Activated CD4-positive, alpha-beta T cell treated with anti-CD3 and anti-CD28 coated beads, Interleukin-2, amount 10 ng/mL, durations not matched to agents 24 days and 14 days (primary cell): ENCODE results near the gene LTB4R2. TPM values are rescaled to one million over a fixed set of nuclear protein-coding genes. Genes with fewer than 3 reads are reported as not detected.

ENCODE experiments used
- DNase-seq: peaks from one replicate; pipeline ENCODE4 v3.0.0; 2022
- H3K27ac Mint-ChIP-seq: one replicate; pipeline ENCODE4 v1.8.0; 2022; ENCODE audit warnings: mild to moderate bottlenecking, mixed read lengths
- H3K27me3 Mint-ChIP-seq: one replicate; pipeline ENCODE4 v1.8.0; 2022; ENCODE audit warnings: mixed read lengths
- H3K36me3 Mint-ChIP-seq: one replicate; pipeline ENCODE4 v1.8.0; 2022; ENCODE audit warnings: low read depth, mild to moderate bottlenecking, mixed read lengths
- H3K4me1 Mint-ChIP-seq: one replicate; pipeline ENCODE4 v1.8.0; 2021; ENCODE audit warnings: mixed read lengths
- H3K4me3 Mint-ChIP-seq: one replicate; pipeline ENCODE4 v1.8.0; 2022; ENCODE audit warnings: mild to moderate bottlenecking, moderate library complexity, mixed read lengths
- H3K9me3 Mint-ChIP-seq: one replicate; pipeline ENCODE4 v1.8.0; 2021; ENCODE audit warnings: mixed read lengths
- intact Hi-C: fragments of 100-400 bp; cut with micrococcal nuclease; formaldehyde crosslinking; loops from one replicate; pipeline ENCODE4 v1.15.1; 2023
- total RNA-seq: library from RNA; stranded (reverse); gene quantifications from 2 replicates; pipeline ENCODE4 v1.2.3, GENCODE V29; 2022

Gene LTB4R2
- total RNA-seq, 1 donor from 2014 or later, result 11.0 TPM

GRCh38 chr14:24360281-24360680, 50.3 kb downstream of the LTB4R2 start:
- H3K4me3 Mint-ChIP-seq, result no peak overlapping the region
- no peaks in the 10 kb centered on the region for H3K36me3 Mint-ChIP-seq
- no peak for DNase-seq
- peaks cover 41% of the 10 kb centered on the region for H3K27me3 Mint-ChIP-seq
- no peak overlapping the region for H3K27ac Mint-ChIP-seq
- intact Hi-C loops, result no loop called here
- H3K4me1 Mint-ChIP-seq, result peaks cover 2% of the 10 kb centered on the region
- H3K9me3 Mint-ChIP-seq, result no peaks in the 10 kb centered on the region

DNA sequence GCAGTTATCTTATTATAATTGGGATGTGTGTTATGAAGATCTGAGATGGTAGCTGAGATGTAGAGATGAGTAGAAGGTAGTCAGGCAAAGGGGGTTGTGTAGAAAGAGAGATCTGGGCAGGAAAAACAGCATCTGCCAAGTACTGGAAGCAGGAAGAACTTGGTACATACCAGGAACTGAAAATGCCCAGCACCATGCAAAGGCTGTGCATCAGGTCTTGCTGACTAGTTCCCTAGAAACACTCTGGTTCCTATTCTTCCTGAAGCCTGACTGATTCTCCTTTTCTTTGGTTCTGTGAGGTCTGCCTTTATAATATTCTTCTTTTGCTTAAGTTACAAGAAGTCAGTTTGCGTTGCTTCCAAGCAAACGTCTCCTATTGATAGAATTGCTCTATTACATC, 51.4 kb downstream of the LTB4R2 start:
- intact Hi-C loops, result no loop called here
- Mint-ChIP-seq H3K27me3 (peaks cover 49% of the 10 kb centered on the region), H3K27ac (no peak overlapping the region), H3K4me1 (peaks cover 10% of the 10 kb centered on the region), H3K4me3 (no peak overlapping the region), H3K9me3 (no peaks in the 10 kb centered on the region), H3K36me3 (no peaks in the 10 kb centered on the region)
- DNase-seq, result no peak

Other genes with a start within 250 kb of the LTB4R2 start
- gene CPNE6, start 238.6 kb upstream of the LTB4R2 start, total RNA-seq, result not detected in 2 replicates
- 63.6 and 64.2 TPM in 2 replicates for gene PCK2, start 215.8 kb upstream of the LTB4R2 start, total RNA-seq
- 55.8 and 57.3 TPM in 2 replicates for gene DCAF11, start 195.4 kb upstream of the LTB4R2 start, total RNA-seq
- gene NRL, start 195.2 kb upstream of the LTB4R2 start, total RNA-seq, result 0.96 and 1.2 TPM in 2 replicates
- 0.26 and 0.54 TPM in 2 replicates for gene FITM1, start 179.5 kb upstream of the LTB4R2 start, total RNA-seq
- gene PSME1, start 173.9 kb upstream of the LTB4R2 start, total RNA-seq, result 300 and 306 TPM in 2 replicates
- gene EMC9, start 168.5 kb upstream of the LTB4R2 start, total RNA-seq, result 26.6 and 30.3 TPM in 2 replicates
- 565 and 584 TPM in 2 replicates for gene PSME2, start 163.5 kb upstream of the LTB4R2 start, total RNA-seq
- gene RNF31, start 162.6 kb upstream of the LTB4R2 start, total RNA-seq, result 95.1 and 95.6 TPM in 2 replicates
- 138 and 159 TPM in 2 replicates for gene IRF9, start 148.9 kb upstream of the LTB4R2 start, total RNA-seq
- 33.8 and 34.3 TPM in 2 replicates for gene REC8, start 138.1 kb upstream of the LTB4R2 start, total RNA-seq
- gene IPO4, start 121.3 kb upstream of the LTB4R2 start, total RNA-seq, result 107 and 112 TPM in 2 replicates
- gene TM9SF1, start 114.7 kb upstream of the LTB4R2 start, total RNA-seq, result 35.1 and 36.4 TPM in 2 replicates
- gene TSSK4, start 104.4 kb upstream of the LTB4R2 start, total RNA-seq, result 0.26 and 0.36 TPM in 2 replicates
- gene CHMP4A, start 96.7 kb upstream of the LTB4R2 start, total RNA-seq, result 88.0 and 89.9 TPM in 2 replicates
- 11.6 and 13.5 TPM in 2 replicates for gene MDP1, start 94.1 kb upstream of the LTB4R2 start, total RNA-seq
- gene NEDD8, start 77.8 kb upstream of the LTB4R2 start, total RNA-seq, result 188 and 190 TPM in 2 replicates
- 32.4 and 42.8 TPM in 2 replicates for gene GMPR2, start 77.2 kb upstream of the LTB4R2 start, total RNA-seq
- gene TINF2, start 67.5 kb upstream of the LTB4R2 start, total RNA-seq, result 87.1 and 93.6 TPM in 2 replicates
- 5.1 and 6.2 TPM in 2 replicates for gene TGM1, start 47.0 kb upstream of the LTB4R2 start, total RNA-seq
- gene RABGGTA, start 38.5 kb upstream of the LTB4R2 start, total RNA-seq, result 49.6 and 51.1 TPM in 2 replicates
- gene DHRS1, start 10.4 kb upstream of the LTB4R2 start, total RNA-seq, result 10.1 and 10.3 TPM in 2 replicates
- 48.3 and 52.2 TPM in 2 replicates for gene NOP9, start 10.3 kb upstream of the LTB4R2 start, total RNA-seq
- gene CIDEB, start 2.2 kb upstream of the LTB4R2 start, total RNA-seq, result 21.8 and 22.2 TPM in 2 replicates
- gene LTB4R, start 1.4 kb downstream of the LTB4R2 start, total RNA-seq, result 12.2 and 14.2 TPM in 2 replicates
- gene ADCY4, start 24.9 kb downstream of the LTB4R2 start, total RNA-seq, result 1.6 and 2.8 TPM in 2 replicates
- 12.0 and 13.9 TPM in 2 replicates for gene RIPK3, start 29.9 kb downstream of the LTB4R2 start, total RNA-seq
- not detected in 2 replicates for gene NFATC4, start 58.0 kb downstream of the LTB4R2 start, total RNA-seq
- gene NYNRIN, start 88.9 kb downstream of the LTB4R2 start, total RNA-seq, result not detected in 2 replicates
- gene CBLN3, start 119.5 kb downstream of the LTB4R2 start, total RNA-seq, result 4.5 and 7.4 TPM in 2 replicates
- 63.0 and 65.4 TPM in 2 replicates for gene KHNYN, start 119.8 kb downstream of the LTB4R2 start, total RNA-seq
- gene SDR39U1, start 132.6 kb downstream of the LTB4R2 start, total RNA-seq, result 40.8 and 49.7 TPM in 2 replicates
- gene CMA1, start 198.1 kb downstream of the LTB4R2 start, total RNA-seq, result not detected in 2 replicates